ENCODE results near the gene GHDC.
"Not testable (repeated sequence)": the region's sequence is repeated elsewhere in the genome, so short reads cannot be mapped to it uniquely, and the experiment has no call there.

The GHDC gene

GRCh38 chr17:42240201-42240600, 45.9 kb upstream of the GHDC start:
- H3K18ac ChIP-seq (ENCODE audit: low read length): no peak overlapping the region
- no peak overlapping the region for H3K4me3 ChIP-seq (ENCODE audit: low read length in 2 of 2)
- no peaks in the 10 kb centered on the region for H3K4me1 ChIP-seq (ENCODE audit: control insufficient read depth in 2 of 2, insufficient read depth in 1 of 2, low read depth in 1 of 2, low read length in 2 of 2)
- no peak overlapping the region for H2BK120ac ChIP-seq (ENCODE audit: low read depth, low read length)
- no peak overlapping the region for H2AFZ ChIP-seq (ENCODE audit: low read length)
- no peak overlapping the region for H3K9ac ChIP-seq (ENCODE audit: low read depth, low read length, poor library complexity)
- H3K27me3 ChIP-seq (ENCODE audit: control insufficient read depth in 3 of 3, insufficient read depth in 3 of 3, low read depth in 1 of 3, low read length in 3 of 3): no peaks in the 10 kb centered on the region
- H3K14ac ChIP-seq (ENCODE audit: low read length): no peak overlapping the region
- no peaks in the 10 kb centered on the region for H3K36me3 ChIP-seq (replicated peaks in 1 of 2; ENCODE audit: control insufficient read depth in 2 of 2, insufficient read depth in 2 of 2, low read length in 2 of 2)
- no peaks in the 10 kb centered on the region for H3K9me3 ChIP-seq (replicated peaks in 1 of 2; ENCODE audit: control insufficient read depth in 2 of 2, insufficient read depth in 1 of 2, low read depth in 1 of 2, low read length in 2 of 2)
- H4K8ac ChIP-seq (ENCODE audit: low read depth, low read length): no peak overlapping the region
- H2AK5ac ChIP-seq (ENCODE audit: low read depth, low read length): no peak overlapping the region
- H2BK15ac ChIP-seq (ENCODE audit: low read length): no peak overlapping the region
- 100% methylated on average over 1 of the region's 5 CpGs; no CpG with 5 or more reads in 1 of the 2 donors for WGBS, 2 donors (ENCODE audit: extremely low coverage in 2 of 2, insufficient read length in 2 of 2, insufficient replicate concordance in 1 of 2)
- H3K27ac ChIP-seq (replicated peaks; ENCODE audit: low read length): no peak overlapping the region
- no peak overlapping the region for H3K23ac ChIP-seq (ENCODE audit: low read depth, low read length, poor library complexity)
- H2BK12ac ChIP-seq (ENCODE audit: low read length): no peak overlapping the region
- no peak for DNase-seq (ENCODE audit: low spot score)
- no peak overlapping the region for H3K4me2 ChIP-seq (ENCODE audit: insufficient read depth, low read length, poor library complexity, severe bottlenecking)
- no peak overlapping the region for H3K4ac ChIP-seq (ENCODE audit: low read length)
- H4K91ac ChIP-seq (ENCODE audit: low read depth, low read length, poor library complexity): no peak overlapping the region
- no peak overlapping the region for H2BK5ac ChIP-seq (ENCODE audit: low read length)
- H3K79me1 ChIP-seq (ENCODE audit: low read depth, low read length): peaks cover 7% of the 10 kb centered on the region

GRCh38 chr17:42239576-42239975, 45.3 kb upstream of the GHDC start:
- not testable (repeated sequence) for H3K14ac ChIP-seq (ENCODE audit: low read length); H2AK5ac ChIP-seq (ENCODE audit: low read depth, low read length); H2BK5ac ChIP-seq (ENCODE audit: low read length); H2BK15ac ChIP-seq (ENCODE audit: low read length); H3K27me3 ChIP-seq (ENCODE audit: control insufficient read depth in 3 of 3, insufficient read depth in 3 of 3, low read depth in 1 of 3, low read length in 3 of 3); H3K4me3 ChIP-seq (ENCODE audit: low read length in 2 of 2); H3K23ac ChIP-seq (ENCODE audit: low read depth, low read length, poor library complexity); H3K4ac ChIP-seq (ENCODE audit: low read length); H3K9me3 ChIP-seq (replicated peaks in 1 of 2; ENCODE audit: control insufficient read depth in 2 of 2, insufficient read depth in 1 of 2, low read depth in 1 of 2, low read length in 2 of 2); H3K27ac ChIP-seq (replicated peaks; ENCODE audit: low read length); H3K4me1 ChIP-seq (ENCODE audit: control insufficient read depth in 2 of 2, insufficient read depth in 1 of 2, low read depth in 1 of 2, low read length in 2 of 2); H2AFZ ChIP-seq (ENCODE audit: low read length); H4K91ac ChIP-seq (ENCODE audit: low read depth, low read length, poor library complexity); H4K8ac ChIP-seq (ENCODE audit: low read depth, low read length); DNase-seq (ENCODE audit: low spot score); H3K9ac ChIP-seq (ENCODE audit: low read depth, low read length, poor library complexity); H3K36me3 ChIP-seq (replicated peaks in 1 of 2; ENCODE audit: control insufficient read depth in 2 of 2, insufficient read depth in 2 of 2, low read length in 2 of 2); H2BK12ac ChIP-seq (ENCODE audit: low read length); H2BK120ac ChIP-seq (ENCODE audit: low read depth, low read length); H3K18ac ChIP-seq (ENCODE audit: low read length); H3K79me1 ChIP-seq (ENCODE audit: low read depth, low read length); H3K4me2 ChIP-seq (ENCODE audit: insufficient read depth, low read length, poor library complexity, severe bottlenecking)
- WGBS, 2 donors (ENCODE audit: extremely low coverage in 2 of 2, insufficient read length in 2 of 2, insufficient replicate concordance in 1 of 2): no CpG with 5 or more reads among the region's 7 CpGs

- no peak overlapping the region for H3K23ac ChIP-seq (ENCODE audit: low read depth, low read length, poor library complexity)
- no peak overlapping the region for H3K4ac ChIP-seq (ENCODE audit: low read length)
- no peak for DNase-seq (ENCODE audit: low spot score)
- H2AK5ac ChIP-seq (ENCODE audit: low read depth, low read length): no peak overlapping the region
- no peak overlapping the region for H3K4me3 ChIP-seq (ENCODE audit: low read length in 2 of 2)
- no peaks in the 10 kb centered on the region for H3K9me3 ChIP-seq (replicated peaks in 1 of 2; ENCODE audit: control insufficient read depth in 2 of 2, insufficient read depth in 1 of 2, low read depth in 1 of 2, low read length in 2 of 2)
- H3K27ac ChIP-seq (replicated peaks; ENCODE audit: low read length): no peak overlapping the region
- H4K8ac ChIP-seq (ENCODE audit: low read depth, low read length): peak overlapping the region; percentile 65
- peaks cover 6% of the 10 kb centered on the region for H3K79me1 ChIP-seq (ENCODE audit: low read depth, low read length)
- no peak overlapping the region for H4K91ac ChIP-seq (ENCODE audit: low read depth, low read length, poor library complexity)
- H3K14ac ChIP-seq (ENCODE audit: low read length): no peak overlapping the region
- no peaks in the 10 kb centered on the region for H3K27me3 ChIP-seq (ENCODE audit: control insufficient read depth in 3 of 3, insufficient read depth in 3 of 3, low read depth in 1 of 3, low read length in 3 of 3)
- H3K18ac ChIP-seq (ENCODE audit: low read length): no peak overlapping the region
- H2BK120ac ChIP-seq (ENCODE audit: low read depth, low read length): no peak overlapping the region
- no CpG with 5 or more reads among the region's 7 CpGs for WGBS, 2 donors (ENCODE audit: extremely low coverage in 2 of 2, insufficient read length in 2 of 2, insufficient replicate concordance in 1 of 2)
- H3K4me2 ChIP-seq (ENCODE audit: insufficient read depth, low read length, poor library complexity, severe bottlenecking): no peak overlapping the region
- no peak overlapping the region for H2BK15ac ChIP-seq (ENCODE audit: low read length)
- H2BK5ac ChIP-seq (ENCODE audit: low read length): no peak overlapping the region
- no peak overlapping the region for H2BK12ac ChIP-seq (ENCODE audit: low read length)
- H3K9ac ChIP-seq (ENCODE audit: low read depth, low read length, poor library complexity): no peak overlapping the region
- H3K4me1 ChIP-seq (ENCODE audit: control insufficient read depth in 2 of 2, insufficient read depth in 1 of 2, low read depth in 1 of 2, low read length in 2 of 2): no peaks in the 10 kb centered on the region
- H2AFZ ChIP-seq (ENCODE audit: low read length): no peak overlapping the region
- peaks cover 0 to 3% of the 10 kb centered on the region in 2 donors for H3K36me3 ChIP-seq (replicated peaks in 1 of 2; ENCODE audit: control insufficient read depth in 2 of 2, insufficient read depth in 2 of 2, low read length in 2 of 2)
Measured at GRCh38 chr17:42236760-42237159, 42.5 kb upstream of the GHDC start.

GRCh38 chr17:42233994-42234393, 39.7 kb upstream of the GHDC start:
- no peak overlapping the region for H2BK12ac ChIP-seq (ENCODE audit: low read length)
- H4K91ac ChIP-seq (ENCODE audit: low read depth, low read length, poor library complexity): no peak overlapping the region
- no peak overlapping the region for H2AK5ac ChIP-seq (ENCODE audit: low read depth, low read length)
- no CpG with 5 or more reads among the region's 2 CpGs for WGBS, 2 donors (ENCODE audit: extremely low coverage in 2 of 2, insufficient read length in 2 of 2, insufficient replicate concordance in 1 of 2)
- H3K79me1 ChIP-seq (ENCODE audit: low read depth, low read length): peaks cover 6% of the 10 kb centered on the region
- H3K27ac ChIP-seq (replicated peaks; ENCODE audit: low read length): no peak overlapping the region
- no peak overlapping the region for H2BK15ac ChIP-seq (ENCODE audit: low read length)
- no peak overlapping the region for H3K9ac ChIP-seq (ENCODE audit: low read depth, low read length, poor library complexity)
- H3K23ac ChIP-seq (ENCODE audit: low read depth, low read length, poor library complexity): no peak overlapping the region
- H2BK5ac ChIP-seq (ENCODE audit: low read length): no peak overlapping the region
- H3K18ac ChIP-seq (ENCODE audit: low read length): no peak overlapping the region
- no peak overlapping the region for H4K8ac ChIP-seq (ENCODE audit: low read depth, low read length)
- no peaks in the 10 kb centered on the region for H3K4me1 ChIP-seq (ENCODE audit: control insufficient read depth in 2 of 2, insufficient read depth in 1 of 2, low read depth in 1 of 2, low read length in 2 of 2)
- H3K36me3 ChIP-seq (replicated peaks in 1 of 2; ENCODE audit: control insufficient read depth in 2 of 2, insufficient read depth in 2 of 2, low read length in 2 of 2): peaks cover 0 to 22% of the 10 kb centered on the region in 2 donors
- H3K9me3 ChIP-seq (replicated peaks in 1 of 2; ENCODE audit: control insufficient read depth in 2 of 2, insufficient read depth in 1 of 2, low read depth in 1 of 2, low read length in 2 of 2): no peaks in the 10 kb centered on the region
- no peak for DNase-seq (ENCODE audit: low spot score)
- no peak overlapping the region for H3K4ac ChIP-seq (ENCODE audit: low read length)
- H3K14ac ChIP-seq (ENCODE audit: low read length): no peak overlapping the region
- H3K27me3 ChIP-seq (ENCODE audit: control insufficient read depth in 3 of 3, insufficient read depth in 3 of 3, low read depth in 1 of 3, low read length in 3 of 3): no peaks in the 10 kb centered on the region
- no peak overlapping the region for H3K4me3 ChIP-seq (ENCODE audit: low read length in 2 of 2)
- no peak overlapping the region for H2BK120ac ChIP-seq (ENCODE audit: low read depth, low read length)
- H3K4me2 ChIP-seq (ENCODE audit: insufficient read depth, low read length, poor library complexity, severe bottlenecking): no peak overlapping the region
- no peak overlapping the region for H2AFZ ChIP-seq (ENCODE audit: low read length)
